HG03097 (cell line): ENCODE measurements around the gene SLC14A1.

Source experiments
- ATAC-seq: cut with Tn5 transposase; IDR thresholded peaks from one replicate; pipeline ENCODE4 v1.9.1; 2021; ENCODE audit not compliant: unreplicated experiment, low FRiP score

The SLC14A1 gene

GRCh38 chr18:45719106-45719505, 4.9 kb upstream of the SLC14A1 start:
- no peak for ATAC-seq

GRCh38 chr18:45722899-45723298, 1.1 kb upstream of the SLC14A1 start:
- no peak for ATAC-seq

DNA sequence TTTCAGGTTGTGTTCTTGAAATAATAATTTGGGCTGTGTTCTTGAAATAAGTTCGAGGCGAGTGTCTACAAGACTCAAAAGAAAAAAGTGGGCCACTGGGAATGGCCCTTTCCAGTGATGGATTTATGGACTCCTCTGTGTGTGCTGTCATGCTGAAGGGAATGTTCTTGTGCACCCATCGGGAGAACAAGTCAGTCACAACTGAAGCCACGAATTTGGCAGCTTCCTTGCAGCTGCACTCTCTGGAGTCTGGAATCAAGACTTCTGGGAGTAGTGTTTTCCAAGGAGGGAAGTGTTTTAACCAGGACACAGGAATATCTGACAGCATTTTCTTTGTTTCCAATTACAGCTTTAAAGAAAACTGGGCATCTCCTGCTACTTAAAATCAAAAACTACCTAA, 620 bp downstream of the SLC14A1 start:
- ATAC-seq: no peak

DNA sequence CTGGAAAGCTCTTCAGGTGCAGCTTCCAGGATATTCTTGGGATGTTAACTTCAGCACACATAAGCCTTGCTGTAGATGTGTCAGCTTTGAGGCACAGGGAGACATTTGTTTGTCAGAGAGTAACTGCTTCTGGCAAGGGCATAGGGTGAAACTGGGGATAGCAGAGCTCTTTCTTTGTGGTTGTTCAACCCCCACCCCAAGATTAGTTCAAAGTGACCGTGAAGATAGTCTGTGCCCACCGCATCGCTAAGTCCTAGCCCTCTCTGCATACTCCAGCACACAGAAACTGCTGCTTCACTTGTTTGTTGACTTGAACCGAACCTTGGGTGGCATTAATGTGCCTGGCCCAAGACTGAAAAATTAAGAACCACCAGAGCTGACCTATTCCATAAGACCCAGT, 1.4 kb downstream of the SLC14A1 start:
- no peak for ATAC-seq

DNA sequence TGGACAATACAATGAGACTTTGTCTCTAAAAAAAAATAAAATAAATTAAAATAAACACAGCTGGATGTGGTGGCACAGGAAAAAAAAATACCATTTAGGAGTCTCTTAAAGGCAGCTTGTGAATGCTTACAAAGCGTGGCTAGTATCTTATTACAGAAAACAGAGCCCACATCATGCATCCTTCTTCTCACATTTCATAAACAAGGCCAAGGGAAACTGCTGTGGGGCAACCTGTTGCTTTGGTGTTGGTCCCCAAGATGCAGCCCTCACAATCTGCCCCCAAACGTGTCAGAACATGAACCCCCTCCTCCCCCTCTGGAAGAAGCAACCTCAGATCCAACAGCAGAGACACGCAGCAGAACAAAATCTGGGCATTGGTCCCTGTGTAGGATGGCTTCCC, 2.6 kb downstream of the SLC14A1 start:
- no peak for ATAC-seq

GRCh38 chr18:45727068-45727467, 3.1 kb downstream of the SLC14A1 start:
- ATAC-seq: no peak

GRCh38 chr18:45728336-45729010, 4.5 kb downstream of the SLC14A1 start:
- no peak for ATAC-seq

- no peak for ATAC-seq
Measured at GRCh38 chr18:45730832-45731575, 7.0 kb downstream of the SLC14A1 start.

DNA sequence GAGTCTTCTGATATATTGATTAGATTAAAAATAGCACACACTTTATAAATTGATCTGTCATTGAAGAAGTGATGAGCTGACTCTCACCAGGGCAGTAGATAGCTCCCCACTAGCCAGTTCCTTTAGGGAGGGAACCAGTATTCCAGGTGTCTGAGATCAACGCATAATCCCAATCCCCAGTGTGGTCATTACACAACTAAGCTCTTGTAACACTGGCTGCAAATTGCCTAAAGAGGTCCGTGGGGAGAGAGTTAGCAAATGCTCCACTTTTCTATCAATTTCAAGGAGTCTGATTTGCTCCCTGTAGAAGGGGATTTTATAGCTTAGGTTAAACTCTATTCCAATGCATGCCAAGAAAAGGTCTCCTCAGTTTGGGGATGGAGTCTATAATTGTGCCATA, 7.7 kb downstream of the SLC14A1 start:
- no peak for ATAC-seq

GRCh38 chr18:45733535-45733934, 9.6 kb downstream of the SLC14A1 start:
- no peak for ATAC-seq

- no peak for ATAC-seq
Measured at GRCh38 chr18:45734505-45734904, 10.5 kb downstream of the SLC14A1 start.

- ATAC-seq: no peak
Measured at GRCh38 chr18:45734944-45735343, 11.0 kb downstream of the SLC14A1 start.

- no peak for ATAC-seq
Measured at GRCh38 chr18:45738660-45739059, 14.7 kb downstream of the SLC14A1 start.

DNA sequence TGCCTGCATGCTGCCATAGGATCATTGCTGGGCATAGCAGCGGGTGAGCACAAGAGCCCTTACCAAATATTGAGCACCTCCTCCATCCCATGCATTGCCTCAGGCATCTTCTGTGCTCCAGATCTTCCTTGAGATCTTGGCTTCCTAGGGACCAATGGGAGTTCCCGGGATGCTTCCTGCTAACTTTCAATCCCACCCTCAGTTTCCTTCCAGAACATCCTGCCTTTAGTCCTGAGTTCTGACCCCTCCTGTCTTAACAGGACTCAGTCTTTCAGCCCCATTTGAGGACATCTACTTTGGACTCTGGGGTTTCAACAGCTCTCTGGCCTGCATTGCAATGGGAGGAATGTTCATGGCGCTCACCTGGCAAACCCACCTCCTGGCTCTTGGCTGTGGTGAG, 15.3 kb downstream of the SLC14A1 start:
- ATAC-seq: no peak

GRCh38 chr18:45739848-45740247, 15.9 kb downstream of the SLC14A1 start:
- ATAC-seq: no peak

GRCh38 chr18:45741056-45741455, 17.1 kb downstream of the SLC14A1 start:
- no peak for ATAC-seq

- ATAC-seq: no peak
Measured at GRCh38 chr18:45745817-45746461, 22.0 kb downstream of the SLC14A1 start.

- no peak for ATAC-seq
Measured at GRCh38 chr18:45748501-45748900, 24.5 kb downstream of the SLC14A1 start.

GRCh38 chr18:45749918-45750689, 26.1 kb downstream of the SLC14A1 start:
- no peak for ATAC-seq

DNA sequence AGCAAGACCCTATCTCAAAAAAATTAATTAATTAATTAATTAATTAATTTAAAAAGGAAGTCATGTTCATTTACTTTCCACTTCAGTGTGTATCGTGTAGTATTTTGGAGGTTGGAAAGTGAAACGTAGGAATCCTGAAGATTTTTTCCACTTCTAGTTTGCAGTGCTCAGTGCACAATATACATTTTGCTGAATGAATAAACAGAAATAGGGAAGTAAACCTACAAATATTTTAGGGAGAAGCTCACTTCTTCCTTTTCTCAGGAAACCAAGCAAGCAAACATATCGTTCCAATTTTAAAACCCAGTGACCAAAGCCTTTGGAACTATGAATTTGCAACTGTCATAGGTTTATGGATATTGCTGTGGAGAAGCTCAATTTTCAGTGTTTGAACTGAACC, 27.8 kb downstream of the SLC14A1 start:
- no peak for ATAC-seq

- no peak for ATAC-seq
Measured at GRCh38 chr18:45752681-45753080, 28.7 kb downstream of the SLC14A1 start.
